Caki2 (cell line): Measurements from ENCODE around the gene YEATS2. TPM values are rescaled to one million over a fixed set of nuclear protein-coding genes. Genes with fewer than 3 reads are reported as not detected.
"Not testable (repeated sequence)": the region's sequence is repeated elsewhere in the genome, so short reads cannot be mapped to it uniquely, and the experiment has no call there.

Experiments used
- DNase-seq: peaks from one replicate; pipeline ENCODE4 v3.0.0-alpha.2; 2015; ENCODE audit warnings: low read depth
- in situ Hi-C: cut with HindIII; loops from 2 replicates; pipeline ENCODE4 v1.10.0; 2016; ENCODE audit warnings: low sequenced_read_pairs, low pct_unique_long_range_greater_than_20kb, mixed read lengths
- total RNA-seq: library from RNA; depleted of rRNA; stranded (reverse); fragments of >200 nt; shearing (Covaris generic); gene quantifications from 2 replicates; pipeline ENCODE4 v1.2.3, GENCODE V29; 2014; ENCODE audit warnings: low replicate concordance

Gene YEATS2
- total RNA-seq, 1 experiment from 2014 or later, result 24.5 TPM

DNA sequence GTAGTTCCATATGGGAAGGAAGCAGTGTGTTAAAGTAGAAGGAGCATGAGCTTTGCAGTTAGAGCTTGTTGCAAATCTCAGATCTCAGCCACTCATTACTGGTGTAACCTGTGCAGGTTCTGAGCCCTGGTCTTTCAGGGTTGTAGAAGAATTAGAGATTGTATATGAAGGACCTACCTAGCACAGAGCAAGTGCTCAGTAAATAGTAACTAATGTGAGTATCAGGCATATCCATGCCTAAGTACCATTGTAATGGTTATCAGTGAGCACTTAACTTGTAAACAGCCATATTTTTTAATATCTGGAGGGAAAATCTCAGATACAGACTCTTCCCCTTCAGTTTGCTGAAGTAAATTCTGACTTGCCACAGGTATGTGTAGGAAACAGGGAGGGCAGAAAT lies 68.5 kb downstream of the YEATS2 start:
- in situ Hi-C loops, result no loop called here
- no peak for DNase-seq

DNA sequence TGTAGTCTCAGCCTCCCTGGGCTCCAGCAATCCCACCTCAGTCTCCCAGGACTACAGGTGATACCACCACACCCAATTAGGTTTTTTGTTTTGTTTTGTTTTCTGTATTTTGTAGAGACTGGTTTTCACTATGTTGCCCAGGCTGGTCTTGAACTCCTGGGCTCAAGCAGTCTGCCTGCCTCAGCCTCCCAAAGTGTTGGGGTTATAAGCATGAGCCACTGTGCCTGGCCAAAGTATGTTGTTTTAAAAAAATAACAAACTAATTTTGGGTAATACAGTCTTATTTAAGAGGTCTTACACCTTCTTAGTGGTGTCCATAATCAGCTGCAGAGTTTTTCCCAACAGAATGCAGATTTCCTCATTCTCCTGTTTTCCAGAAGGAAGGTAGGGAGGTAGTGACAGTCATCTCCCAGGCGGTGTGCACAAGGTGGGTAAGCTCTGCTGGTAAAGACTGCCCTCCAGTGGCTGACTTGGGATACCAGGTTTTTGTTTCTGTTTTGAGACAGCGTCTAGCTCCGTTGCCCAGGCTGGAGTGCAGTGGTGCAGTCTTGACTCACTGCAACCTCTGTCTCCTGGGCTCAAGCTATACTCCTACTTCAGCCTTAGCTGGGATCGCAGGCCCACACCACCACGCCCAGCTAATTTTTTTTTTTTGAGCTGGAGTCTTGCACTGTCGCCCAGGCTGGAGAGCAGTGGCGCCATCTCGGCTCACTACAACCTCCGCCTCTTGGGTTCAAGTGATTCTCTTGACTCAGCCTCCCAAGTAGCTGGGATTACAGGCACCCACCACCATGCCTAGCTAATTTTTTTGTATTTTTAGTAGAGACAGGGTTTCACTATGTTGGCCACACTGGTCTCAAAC lies 69.4 kb downstream of the YEATS2 start:
- peak; percentile 78 for DNase-seq
- in situ Hi-C loops, result no loop called here

DNA sequence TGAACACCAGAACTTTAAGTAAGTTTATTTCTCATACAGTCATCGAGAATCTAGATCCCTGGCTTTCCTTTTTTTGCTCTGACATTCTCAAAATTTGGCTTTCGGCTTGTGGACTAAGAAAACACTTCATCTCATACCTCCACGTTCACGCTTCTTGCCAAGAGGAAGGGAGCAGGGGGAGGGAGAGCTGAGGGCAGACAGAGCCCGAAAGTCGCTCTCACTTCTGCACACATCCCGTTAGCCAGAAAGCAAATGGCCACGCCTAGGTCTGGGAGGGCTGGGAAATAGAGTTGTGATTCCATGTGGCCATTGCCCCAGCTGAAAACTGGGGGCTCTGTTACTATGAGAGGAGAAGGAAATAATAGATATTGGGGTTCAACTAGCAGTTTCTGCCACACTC lies 70.5 kb downstream of the YEATS2 start:
- in situ Hi-C loops, result no loop called here
- DNase-seq, result no peak

DNA sequence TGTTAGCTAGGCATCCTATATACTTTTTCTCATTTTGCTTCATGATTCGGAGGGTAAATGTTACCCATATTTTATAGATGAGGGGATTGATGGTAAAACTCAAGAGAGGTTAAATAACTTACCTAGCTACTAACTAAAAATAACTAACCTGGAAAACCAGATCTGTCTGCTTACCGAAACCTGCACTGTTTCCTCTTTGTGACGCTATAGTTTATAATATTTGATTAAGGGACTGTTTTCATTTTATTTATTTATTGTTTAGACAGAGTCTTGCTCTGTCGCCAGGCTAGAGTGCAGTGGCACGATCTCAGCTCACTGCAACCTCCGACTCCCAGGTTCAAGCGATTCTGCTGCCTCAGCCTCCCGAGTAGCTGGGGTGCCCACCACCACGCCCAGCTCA lies 71.9 kb downstream of the YEATS2 start:
- DNase-seq, result no peak
- in situ Hi-C loops, result no loop called here

DNA sequence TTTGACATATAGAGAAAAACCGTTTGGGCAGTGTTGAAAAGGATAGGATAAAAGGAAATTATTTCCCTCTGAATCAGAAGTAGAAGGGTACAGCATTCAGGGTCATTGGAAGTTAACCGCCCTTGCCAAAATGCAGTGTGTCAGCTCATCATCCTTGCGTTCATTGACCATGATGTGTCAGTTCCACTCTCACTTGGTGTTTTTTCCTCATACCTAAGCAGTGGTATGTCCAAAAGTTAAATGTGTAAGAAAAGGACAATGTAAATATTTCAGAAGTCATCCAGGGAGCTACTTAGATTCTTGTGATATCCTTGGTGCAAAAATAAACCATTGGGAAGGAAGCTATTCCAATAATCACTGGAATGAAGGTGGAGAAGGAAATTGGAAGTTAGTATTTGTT lies 77.0 kb downstream of the YEATS2 start:
- in situ Hi-C loops, result no loop called here

DNA sequence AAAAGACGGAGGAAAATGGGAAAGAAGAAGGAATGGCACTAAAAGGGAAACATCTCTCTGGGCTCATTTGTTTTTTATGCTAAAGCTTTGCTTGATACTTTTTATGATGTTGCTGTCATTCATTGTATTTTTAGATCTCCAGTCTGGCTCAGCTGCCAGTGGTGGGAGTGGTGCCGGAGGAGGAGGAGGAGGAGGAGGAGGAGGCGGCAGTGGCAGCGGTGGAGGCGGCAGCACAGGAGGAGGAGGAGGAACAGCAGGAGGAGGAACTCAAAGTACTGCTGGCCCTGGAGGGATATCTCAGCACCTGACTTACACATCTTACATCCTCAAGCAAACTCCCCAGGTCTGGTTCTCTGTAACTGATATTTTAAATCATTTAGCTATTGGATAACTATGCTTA lies 78.2 kb downstream of the YEATS2 start:
- DNase-seq, result no peak
- in situ Hi-C loops, result no loop called here

More for the DNA sequence above, 77.0 kb downstream of the YEATS2 start:
- no peak for DNase-seq

DNA sequence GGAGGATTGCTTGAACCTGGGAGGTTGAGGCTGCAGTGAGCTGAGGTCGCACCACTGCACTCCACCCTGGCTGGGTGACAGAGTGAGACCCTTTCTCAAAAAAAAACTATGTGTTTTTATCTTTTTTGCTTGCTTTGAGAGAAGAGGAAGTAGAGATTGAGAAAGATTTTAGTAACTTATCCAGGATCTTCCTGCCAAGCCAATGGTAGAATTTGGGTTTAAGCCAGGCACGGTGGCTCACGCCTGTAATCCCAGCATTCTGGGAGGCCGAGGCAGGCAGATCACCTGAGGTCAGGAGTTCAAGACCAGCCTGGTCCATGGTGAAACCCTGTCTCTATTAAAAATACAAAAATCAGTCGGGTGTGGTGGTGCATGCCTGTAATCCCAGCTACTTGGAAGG lies 78.9 kb downstream of the YEATS2 start:
- DNase-seq, in situ Hi-C loops: not testable (repeated sequence)

DNA sequence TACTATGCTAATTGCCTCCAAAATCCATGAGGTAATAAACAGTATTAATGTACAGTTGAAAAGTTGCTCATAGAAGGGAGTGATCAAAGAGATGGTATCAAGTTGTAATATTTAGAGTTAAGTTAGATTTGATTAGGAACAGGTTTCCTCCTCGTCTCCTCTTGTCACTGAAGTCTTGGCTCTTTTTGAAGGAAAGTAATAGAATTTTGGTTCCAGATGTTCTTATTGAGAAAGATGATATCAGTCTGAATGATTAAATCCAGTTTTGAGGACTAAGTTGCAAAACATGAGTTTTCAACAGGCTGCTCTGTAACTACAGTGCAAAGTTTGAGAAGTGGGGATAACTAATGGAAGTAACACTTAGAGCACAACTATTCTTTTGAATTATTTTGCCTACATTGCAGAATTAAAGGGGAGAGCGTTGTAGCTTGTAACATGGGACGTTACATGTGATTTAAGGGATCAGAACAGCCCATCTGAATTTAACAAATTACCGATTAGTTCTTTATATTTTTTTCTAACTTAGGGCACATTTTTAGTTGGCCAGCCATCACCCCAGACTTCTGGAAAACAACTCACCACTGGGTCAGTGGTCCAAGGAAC lies 79.5 kb downstream of the YEATS2 start:
- in situ Hi-C loops, result no loop called here
- DNase-seq, result no peak

DNA sequence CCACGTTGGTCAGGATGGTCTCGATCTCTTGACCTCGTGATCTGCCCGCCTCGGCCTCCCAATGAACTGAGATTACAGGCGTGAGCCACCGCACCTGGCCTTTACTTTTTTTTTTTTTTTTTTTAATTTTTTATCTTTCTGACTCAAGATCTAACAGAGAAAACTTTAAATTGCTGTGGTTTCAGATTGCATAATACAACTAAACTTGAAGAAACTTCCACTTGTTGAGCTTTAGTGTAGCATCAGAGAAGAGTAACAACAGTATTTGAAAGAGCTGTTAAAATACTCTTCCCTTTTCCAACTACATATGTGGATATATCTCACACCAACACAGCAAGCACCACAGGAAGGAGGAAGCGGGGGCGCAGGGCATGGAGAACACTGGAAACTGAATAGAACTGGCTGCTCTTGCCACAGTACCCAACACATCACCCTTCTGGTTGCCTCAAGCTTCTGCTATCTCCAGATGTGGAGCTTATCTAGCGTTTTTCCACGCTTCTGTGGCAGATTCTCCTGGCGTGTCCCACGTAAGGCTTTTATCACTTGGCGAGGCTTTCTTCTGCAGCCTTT lies 82.4 kb downstream of the YEATS2 start:
- in situ Hi-C loops, result no loop called here
- no peak for DNase-seq

DNA sequence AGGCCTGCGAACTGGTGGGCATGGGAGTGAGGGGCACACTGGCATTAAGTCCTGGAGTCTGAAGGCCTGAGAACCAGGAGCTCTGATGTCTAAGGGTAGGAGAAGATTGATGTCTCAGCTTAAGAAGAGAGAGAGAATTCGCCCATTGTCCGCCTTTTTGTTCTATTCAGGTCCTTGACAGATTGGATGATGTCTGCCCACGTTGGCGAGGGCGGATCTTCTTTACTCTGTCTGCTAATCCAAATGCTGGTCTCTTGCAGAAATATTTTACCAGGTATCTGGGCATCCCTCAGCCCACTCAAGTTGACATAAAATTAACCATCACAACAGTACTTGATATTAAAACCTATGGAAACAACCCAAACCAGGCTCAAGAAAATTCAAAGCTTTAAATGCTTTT lies 83.6 kb downstream of the YEATS2 start:
- in situ Hi-C loops, result no loop called here
- DNase-seq, result no peak

DNA sequence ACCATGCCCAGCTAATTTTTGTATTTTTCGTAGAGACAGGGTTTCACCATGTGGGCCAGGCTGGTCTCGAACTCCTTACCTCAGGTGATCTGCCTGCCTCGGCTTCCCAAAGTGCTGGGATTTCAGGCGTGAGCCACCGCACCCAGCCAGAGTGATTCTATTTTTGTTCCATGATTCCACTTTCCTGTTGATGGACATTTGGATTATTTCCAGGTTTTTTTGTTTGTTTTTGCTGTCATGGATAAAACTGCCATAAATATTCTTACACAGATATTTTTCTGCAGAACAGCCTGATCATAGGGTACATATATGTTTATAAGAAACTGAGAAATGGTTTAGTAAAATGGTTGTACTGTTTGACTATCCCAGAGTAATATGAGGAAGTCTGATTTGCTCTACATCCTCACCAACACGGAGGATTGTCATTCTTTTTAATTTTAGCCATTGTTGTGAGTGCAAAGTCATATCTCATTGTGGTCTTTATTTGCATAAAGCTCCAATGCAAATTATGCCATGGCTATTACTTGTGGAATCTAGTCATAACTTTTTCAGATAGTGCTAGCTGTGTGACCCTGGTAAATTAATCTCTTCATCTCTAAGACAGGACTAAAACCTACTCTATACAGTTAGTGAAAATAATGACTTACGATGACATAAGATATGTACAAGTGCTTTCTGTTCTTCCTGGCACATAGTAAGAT lies 85.1 kb downstream of the YEATS2 start:
- no peak for DNase-seq
- in situ Hi-C loops, result no loop called here

DNA sequence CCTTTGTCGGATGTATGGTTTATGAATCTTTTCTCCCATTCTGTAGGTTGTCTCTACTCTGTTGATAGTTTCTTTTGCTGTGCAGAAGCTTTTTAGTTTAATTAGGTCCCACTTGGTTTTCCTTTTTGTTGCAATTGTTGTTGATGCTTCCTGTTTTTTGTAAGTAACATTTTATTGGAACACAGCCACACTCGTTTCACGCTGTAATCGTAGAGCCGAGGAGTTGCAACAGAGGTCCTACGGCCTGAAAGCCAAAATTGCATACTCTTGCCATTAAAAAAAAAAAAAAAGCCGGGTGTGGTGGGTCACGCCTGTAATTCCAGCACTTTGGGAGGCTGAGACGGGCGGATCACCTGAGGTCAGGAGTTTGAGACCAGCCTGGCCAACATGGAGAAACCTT lies 86.9 kb downstream of the YEATS2 start:
- not testable (repeated sequence) for DNase-seq

DNA sequence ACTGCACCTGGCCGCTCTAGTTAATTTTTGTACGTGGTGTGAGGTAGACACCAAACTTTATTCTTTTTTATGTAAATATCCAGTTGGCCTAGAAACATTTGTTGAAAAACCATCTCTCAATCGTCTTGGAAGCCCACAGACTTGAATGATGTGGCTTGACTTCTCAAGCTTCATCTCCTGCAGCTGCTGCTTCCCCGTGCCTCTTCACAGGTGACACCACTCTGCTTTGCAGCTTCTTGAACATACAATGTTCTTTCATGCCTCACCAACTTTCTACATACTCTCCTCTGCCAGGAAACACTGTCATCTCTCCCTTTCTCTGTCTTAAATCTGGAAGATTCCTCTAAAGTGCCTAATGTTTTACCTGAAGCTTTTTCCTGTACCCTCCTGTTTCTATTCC lies 92.2 kb downstream of the YEATS2 start:
- in situ Hi-C loops, result no loop called here

More for the DNA sequence above, 86.9 kb downstream of the YEATS2 start:
- in situ Hi-C loops, result not testable (repeated sequence)

DNA sequence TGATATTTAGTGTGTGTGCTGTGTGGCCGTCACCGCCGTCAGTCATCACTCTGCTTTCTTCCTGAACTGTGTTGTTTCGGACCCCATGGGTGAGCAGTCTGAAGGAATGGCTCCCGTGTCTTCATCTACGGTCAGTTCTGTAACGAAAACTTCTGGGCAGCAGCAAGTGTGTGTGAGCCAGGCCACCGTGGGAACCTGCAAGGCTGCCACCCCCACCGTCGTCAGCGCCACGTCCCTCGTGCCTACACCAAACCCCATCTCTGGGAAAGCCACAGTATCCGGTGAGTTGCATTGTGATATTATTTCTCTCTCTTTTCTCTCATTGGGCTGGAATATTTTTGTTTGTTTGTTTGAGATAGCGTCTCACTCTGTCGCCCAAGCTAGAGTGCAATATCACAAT lies 93.1 kb downstream of the YEATS2 start:
- in situ Hi-C loops, result no loop called here
- no peak for DNase-seq

More for the DNA sequence above, 92.2 kb downstream of the YEATS2 start:
- no peak for DNase-seq

DNA sequence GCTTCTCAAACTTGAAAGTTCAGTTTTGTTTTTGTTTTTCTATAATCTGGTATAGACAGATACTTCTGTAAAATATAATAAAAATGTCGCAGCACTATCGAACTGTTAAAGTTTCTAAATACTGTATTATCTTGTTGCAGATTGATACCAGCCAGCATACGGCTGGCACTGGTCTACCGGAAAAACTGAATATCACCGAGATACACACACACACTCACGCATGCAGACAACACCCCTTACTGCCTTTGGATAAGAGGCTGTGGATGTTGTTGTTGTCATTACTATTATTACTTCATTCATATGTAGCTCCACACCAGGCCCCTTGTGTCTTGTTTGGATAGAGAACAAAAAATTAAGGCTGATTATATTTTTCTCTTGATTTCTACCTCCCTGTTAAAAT lies 95.4 kb downstream of the YEATS2 start:
- in situ Hi-C loops, result no loop called here
- no peak for DNase-seq

DNA sequence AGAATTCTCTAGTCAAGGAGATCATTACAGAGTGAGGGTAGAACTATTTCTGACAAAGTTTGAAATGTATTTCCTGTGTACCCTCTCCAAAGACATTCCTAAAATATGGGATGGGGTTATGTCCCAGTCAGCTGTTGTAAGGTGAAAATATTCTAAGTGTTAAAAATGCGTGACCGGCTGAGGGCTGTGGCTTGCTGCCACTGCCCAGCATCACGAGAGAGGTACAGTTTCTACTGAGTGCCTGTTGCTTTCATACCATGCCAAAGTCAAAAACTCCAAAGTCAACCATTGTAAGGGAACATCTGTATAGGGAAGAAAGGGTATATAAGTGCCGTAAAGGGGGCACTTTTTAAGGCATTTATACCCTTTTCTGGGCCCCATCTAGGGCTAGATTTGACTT lies 96.9 kb downstream of the YEATS2 start:
- no peak for DNase-seq
- in situ Hi-C loops, result no loop called here

DNA sequence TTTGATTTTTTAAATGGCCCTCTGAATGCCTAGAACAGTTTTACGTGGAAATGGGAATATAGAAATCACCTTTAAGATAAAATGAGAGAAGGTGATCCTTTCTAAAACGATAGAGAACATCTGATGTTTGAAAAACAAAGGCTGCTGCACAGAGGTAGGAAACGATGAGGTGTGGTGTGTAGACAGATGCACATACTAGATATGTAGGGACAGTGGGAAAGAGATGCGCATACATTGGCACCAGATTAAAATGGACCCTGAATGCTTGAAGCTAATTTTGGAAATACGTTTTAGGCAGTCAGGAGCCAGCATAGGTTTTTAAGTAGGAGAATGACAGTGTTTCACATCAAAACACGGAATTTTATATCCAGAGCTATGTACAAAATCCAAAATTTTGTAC lies 98.8 kb downstream of the YEATS2 start:
- in situ Hi-C loops, result no loop called here
- DNase-seq, result no peak

DNA sequence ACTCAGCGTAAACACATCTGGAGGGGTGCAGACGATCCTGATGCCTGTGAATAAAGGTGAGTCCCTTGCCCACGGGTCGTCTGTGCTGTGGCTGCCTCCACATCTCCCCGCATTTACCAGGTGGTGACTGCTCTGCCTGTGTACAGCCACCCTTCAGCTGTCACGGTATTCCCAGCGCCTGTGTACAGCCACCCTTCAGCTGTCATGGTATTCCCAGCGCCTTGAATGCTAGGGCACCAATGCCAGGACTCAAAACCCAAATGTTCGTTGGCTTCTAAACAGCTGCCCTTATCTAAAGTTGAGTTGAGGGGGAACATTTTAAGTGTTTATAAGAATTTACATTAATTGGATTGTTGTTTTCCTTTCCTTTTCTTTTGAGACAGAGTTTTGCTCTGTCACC lies 100.4 kb downstream of the YEATS2 start:
- in situ Hi-C loops, result no loop called here
- DNase-seq, result no peak

DNA sequence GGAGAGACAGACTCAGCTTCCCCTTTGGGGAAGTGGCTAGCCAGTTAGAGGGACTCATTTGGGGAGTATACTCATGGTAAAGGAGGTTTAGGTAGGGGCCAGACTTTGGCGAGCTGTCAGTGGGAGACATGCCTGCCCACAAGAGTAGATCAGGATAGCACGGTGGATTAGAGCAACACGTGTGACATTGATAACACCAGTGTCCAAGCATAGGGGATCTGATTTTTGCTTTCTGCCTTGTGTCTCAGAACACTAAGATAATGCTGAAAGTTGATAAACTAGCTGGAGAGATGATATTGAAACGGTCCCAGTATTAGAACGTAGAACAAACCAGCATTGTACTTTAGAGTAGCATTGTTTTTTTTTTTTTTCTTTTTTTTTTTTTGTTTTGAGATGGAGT lies 101.9 kb downstream of the YEATS2 start:
- in situ Hi-C loops, result no loop called here

More for the DNA sequence above, 101.9 kb downstream of the YEATS2 start:
- no peak for DNase-seq
